ENCODE data around the gene PTPRN2.

GRCh38 chr7:157581740-157582139 lies 1005.9 kb downstream of the PTPRN2 start:
- TF ChIP-seq CTCF (IDR thresholded peaks at IDR 0.05 in 2 of 3, conservative IDR thresholded peaks at IDR 0.05 in 1 of 3; ENCODE audit: borderline replicate concordance in 1 of 3, insufficient read depth in 1 of 3, low read depth in 2 of 3, low read length in 2 of 3) (no peak), POLR2A (IDR thresholded peaks at IDR 0.05; ENCODE audit: borderline replicate concordance, extremely low read depth, insufficient read depth, insufficient read length) (no peak), ATF3 (IDR thresholded peaks at IDR 0.05) (no peak), ZFX (IDR thresholded peaks at IDR 0.05) (no peak), ZNF274 (IDR thresholded peaks at IDR 0.05; ENCODE audit: low read depth, low read length) (no peak), FOSL1 (IDR thresholded peaks at IDR 0.05; ENCODE audit: low read depth) (no peak), POLR2AphosphoS5 (IDR thresholded peaks at IDR 0.05; ENCODE audit: low read depth, low read length) (no peak)
- TF ChIP-seq, protein P1, sequence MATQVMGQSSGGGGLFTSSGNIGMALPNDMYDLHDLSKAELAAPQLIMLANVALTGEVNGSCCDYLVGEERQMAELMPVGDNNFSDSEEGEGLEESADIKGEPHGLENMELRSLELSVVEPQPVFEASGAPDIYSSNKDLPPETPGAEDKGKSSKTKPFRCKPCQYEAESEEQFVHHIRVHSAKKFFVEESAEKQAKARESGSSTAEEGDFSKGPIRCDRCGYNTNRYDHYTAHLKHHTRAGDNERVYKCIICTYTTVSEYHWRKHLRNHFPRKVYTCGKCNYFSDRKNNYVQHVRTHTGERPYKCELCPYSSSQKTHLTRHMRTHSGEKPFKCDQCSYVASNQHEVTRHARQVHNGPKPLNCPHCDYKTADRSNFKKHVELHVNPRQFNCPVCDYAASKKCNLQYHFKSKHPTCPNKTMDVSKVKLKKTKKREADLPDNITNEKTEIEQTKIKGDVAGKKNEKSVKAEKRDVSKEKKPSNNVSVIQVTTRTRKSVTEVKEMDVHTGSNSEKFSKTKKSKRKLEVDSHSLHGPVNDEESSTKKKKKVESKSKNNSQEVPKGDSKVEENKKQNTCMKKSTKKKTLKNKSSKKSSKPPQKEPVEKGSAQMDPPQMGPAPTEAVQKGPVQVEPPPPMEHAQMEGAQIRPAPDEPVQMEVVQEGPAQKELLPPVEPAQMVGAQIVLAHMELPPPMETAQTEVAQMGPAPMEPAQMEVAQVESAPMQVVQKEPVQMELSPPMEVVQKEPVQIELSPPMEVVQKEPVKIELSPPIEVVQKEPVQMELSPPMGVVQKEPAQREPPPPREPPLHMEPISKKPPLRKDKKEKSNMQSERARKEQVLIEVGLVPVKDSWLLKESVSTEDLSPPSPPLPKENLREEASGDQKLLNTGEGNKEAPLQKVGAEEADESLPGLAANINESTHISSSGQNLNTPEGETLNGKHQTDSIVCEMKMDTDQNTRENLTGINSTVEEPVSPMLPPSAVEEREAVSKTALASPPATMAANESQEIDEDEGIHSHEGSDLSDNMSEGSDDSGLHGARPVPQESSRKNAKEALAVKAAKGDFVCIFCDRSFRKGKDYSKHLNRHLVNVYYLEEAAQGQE (IDR thresholded peaks at IDR 0.05; ENCODE audit: low read depth): no peak
